NCI-H1417 treated with DMSO at 0.1 percent for 48 hours (cell line): ENCODE data around the gene TSR3.

ENCODE experiments used
- DNase-seq: peaks from one replicate; lab custom pipeline; 2025; lab: John Stamatoyannopoulos, UW

The TSR3 gene

DNA sequence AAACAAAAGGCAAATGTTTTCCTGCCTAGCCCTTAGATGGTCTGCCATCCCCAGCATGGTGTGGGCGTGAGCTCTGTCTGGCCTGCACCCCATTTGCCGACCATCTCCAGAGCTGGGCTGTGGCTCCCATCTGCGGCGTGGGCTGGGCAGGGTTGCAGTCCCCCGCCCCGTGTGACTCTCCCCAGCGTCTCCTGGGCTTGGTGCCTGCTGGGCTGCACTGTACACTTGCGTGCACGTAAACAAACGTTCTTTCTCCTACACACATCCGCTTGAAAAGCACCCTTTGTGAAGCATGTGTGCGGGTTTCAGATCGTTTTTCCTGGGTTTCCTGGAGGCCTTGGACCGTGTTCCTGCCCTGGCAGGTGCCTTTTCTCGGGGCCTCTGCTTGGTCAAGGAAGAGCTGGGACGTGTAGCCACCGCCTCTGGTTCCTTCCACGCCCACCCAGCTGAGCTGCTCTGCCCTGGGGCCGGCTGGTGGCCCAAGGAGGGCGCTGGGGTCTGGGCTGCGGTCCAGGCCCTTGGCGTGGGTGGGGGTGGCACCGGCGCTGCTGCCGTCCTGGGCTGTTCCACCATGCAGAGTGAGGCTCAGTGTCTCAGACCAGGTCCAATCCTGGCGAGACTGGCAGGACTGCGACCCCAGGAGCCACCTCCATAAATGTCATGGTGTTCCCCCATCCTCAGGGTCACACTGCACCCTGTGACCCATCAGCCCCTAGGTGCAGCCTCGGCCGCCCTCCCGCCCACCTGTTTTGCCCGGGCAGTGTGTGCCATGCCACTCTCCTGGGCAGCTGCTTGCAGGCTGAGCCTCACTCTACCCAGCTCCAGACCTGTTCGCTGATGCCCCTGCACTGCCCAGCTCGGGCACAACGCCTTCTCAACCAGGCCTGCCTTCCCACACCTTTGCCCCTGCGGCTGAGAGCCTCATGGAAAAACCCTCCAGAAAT lies 28.1 kb downstream of the TSR3 start:
- DNase-seq, result no peak

DNA sequence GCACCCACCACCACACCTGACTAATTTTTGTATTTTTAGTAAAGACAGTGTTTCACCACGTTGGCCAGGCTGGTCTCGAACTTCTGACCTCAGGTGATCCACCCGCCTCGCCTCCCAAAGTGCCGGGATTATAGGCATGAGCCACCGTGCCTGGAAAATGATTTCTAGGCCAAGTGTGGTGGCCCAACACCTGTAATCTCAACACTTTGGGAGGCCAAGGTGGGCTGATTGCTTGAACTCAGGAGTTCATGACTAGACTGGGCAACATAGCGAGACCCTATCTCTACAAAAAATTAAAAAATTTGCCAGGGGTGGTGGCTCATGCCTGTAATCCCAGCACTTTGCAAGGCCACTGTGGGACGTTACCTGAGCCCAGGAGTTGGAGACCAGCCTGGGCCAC lies 29.3 kb downstream of the TSR3 start:
- no peak for DNase-seq

DNA sequence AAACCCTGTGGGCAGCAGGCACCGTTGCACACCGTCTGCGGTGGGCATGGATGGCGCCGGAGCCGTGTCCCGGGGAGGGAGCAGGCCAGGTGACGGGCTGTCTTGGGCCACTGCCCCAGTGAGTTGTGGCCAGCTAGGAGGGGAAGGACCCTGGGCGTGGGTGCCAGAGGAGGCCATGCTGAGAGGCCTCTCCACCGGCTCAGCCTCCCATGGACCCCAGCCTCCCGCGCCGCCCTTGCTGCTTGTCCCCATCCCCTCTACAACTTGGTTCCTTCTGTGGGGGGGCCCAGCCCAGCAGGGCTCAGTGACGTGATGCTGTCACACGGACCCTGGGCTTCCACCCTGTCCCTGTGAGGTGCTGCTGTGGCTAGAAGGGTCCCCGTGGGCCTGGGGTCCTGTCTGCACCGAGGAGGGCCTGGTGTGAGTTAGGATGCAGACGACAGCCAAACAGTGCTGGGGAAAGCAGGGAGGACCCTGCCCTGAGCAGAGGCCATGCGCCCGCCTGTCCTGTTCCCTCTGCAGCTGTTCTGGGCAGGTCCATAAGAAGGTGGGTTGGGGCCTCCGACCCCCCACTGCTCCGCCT lies 30.9 kb downstream of the TSR3 start:
- DNase-seq, result no peak

DNA sequence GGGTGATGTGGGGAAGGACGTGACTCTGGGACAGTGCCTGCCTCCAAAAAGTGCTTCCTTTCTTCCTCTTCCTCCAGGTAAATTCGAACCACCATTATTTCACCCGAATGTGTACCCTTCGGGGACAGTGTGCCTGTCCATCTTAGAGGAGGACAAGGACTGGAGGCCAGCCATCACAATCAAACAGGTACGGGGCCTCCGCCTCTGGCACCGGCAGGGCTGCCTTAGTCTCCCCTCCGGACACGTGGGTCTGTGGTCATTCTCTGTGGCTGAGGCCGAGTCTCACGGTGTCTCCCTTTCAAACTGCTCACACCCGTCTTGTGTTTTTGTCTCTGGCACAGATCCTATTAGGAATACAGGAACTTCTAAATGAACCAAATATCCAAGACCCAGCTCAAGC lies 31.6 kb downstream of the TSR3 start:
- DNase-seq, result no peak

DNA sequence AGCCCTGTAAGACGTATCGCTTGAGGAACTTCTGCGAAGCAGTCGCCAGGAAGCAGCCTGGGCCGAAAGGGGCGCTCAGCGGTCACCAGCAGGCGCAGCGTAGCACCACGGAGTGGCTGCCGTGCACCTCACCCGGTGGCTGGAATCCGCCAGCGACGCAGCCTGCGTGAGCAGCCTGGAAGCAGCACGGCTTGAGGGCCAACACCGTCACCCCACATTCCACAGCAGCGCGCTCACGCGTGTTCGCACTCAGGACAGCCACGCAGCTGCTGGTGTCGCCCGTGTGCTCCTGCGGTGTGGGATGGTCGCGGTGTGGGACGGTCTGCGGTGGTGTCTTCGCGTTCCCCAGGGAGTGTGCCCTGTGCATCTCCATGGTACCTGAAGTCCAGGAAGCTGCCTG lies 32.6 kb downstream of the TSR3 start:
- no peak for DNase-seq

DNA sequence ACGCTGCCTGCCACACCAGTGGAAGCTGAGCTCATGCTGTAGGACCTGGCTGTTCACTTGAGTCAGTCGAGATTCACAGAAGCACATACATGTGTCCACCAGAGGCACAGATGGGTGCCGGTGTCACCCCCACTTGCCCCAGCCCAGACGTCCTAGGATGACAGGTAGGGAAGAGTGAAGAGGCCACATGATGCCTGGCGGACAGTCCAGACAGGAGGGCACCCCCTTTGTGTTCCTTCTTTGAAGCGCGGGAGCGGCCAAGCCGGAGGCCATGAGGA lies 33.5 kb downstream of the TSR3 start:
- no peak for DNase-seq

DNA sequence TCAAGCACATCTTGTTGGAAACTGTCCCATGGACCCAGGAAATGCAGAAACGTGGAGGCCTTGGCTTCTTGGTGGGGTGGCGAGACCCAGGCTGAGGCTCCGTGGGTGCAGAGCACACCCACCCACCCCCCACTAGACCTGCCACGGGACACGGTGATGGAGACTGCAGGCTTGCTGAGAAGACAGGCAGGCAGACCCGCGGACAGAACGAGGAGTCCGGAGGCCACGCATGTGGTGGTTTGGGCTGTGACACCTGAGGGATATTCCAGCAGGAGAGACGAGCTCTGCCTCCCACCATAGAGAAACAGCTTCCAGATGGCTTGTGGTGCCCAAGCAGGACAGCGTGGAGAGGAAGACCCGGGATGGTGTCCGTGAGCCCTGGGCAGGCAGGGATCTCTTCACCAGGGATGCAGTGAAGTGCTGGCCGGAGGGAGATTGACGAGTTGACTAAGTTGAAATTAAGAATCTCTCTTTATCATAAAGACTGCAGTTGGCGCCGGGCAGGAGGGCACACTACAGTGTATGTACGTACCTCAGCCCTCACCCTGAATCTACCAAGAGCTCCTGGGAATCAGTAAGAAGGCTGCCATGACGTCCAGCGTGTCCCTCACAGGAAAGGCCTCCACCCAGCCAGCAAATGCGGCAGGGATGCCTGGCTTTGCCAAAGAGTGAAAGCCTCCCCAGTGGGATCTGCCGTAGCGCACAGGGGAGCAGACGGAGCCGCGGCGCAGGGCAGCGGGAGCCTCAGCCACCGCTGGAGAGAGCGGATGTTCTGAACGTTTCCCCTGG lies 34.0 kb downstream of the TSR3 start:
- DNase-seq, result no peak

DNA sequence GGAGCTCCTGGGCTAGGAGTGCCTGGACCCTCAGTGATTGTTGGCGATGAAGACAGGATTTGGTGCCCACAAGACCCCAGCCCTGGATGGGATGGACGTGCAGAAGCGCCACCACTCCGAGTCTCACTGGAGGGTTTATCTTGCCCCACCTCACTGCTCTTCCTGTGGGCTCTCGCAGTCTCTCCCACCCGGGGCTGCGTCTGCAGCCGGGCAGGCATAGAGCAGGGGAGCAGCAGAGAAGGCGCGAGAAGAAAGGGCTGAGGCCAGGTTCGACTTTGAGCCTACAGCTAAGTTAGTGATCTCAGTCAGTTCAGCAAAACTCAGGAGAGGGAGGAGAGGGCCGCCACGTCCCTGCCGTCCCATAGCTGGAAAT lies 35.7 kb downstream of the TSR3 start:
- no peak for DNase-seq

DNA sequence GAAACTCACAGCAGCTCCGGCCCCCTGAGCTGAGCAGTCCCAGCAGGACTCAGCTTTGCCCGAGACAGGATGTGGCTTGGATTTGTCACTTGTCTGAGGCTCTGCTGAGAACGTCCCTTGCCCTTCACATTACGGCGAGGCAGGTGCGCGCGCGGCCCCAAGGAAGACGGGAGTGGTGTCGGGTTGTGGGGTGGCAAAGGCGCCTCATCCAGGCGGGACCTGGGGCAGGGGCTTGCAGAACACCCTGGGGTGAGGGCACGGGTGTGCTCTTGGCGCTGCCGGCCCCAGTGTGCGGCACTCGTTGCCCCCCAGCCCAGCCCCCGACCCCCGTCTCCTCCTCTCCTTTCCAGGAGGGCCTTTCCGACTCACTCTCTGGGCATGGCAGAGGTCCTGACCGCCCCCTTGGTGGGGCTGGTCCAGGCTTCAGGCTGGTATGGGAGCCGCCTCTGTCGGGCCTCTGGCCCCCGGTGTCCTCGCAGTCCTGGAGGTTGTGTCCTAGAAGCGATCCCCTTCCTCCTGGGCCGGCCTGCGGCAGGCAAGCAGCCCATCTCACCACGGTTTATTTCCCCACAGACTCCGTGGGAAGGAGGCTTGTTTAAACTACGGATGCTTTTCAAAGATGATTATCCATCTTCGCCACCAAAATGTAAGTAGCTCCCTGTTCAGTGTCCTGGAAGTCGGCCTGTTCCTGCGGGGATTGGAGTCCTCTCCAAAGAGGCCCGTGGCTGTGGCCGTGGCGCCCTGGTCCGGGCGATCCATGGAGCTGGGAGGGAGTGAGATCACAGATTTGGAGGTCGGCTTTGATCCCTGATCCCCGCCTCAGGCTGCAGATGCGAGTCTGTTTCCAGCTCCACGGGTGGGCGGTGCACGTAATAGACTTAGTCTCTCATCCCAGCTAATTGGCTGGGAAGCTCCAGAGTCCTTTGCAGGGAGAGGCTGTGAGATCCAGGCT lies 36.3 kb downstream of the TSR3 start:
- no peak for DNase-seq

DNA sequence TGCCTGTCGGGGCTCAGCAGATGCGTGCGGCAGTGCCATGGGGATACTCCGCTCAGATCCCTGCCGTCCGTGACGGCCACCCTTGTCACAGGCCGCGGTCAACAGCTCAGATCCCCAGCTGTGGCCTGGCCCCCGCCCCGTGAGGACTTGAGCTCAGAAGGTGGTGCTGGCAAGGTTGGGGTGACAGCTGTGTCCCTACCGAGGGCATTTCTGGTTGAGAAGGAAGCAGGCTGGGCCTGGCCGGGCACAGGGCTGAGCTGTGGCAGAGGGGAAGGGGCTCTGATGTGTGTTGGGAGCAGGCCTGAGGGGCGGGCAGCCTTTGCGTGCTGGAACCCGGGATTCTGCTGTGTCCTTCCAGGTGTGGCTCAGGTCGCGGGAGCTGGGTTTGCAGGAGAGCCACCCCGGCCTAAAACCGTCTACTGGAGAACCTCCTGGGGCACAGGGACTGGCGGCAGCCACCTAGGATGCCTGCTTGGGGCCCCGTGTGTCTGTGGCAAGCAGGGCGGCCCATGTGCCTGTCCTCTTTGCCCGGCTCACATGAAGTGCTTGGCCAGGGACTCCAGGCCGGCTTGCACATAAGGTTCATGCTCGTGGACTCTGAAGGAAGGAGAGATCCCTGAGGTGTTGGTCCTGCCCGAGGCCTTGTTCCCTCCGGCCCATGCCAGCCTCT lies 37.1 kb downstream of the TSR3 start:
- no peak for DNase-seq

DNA sequence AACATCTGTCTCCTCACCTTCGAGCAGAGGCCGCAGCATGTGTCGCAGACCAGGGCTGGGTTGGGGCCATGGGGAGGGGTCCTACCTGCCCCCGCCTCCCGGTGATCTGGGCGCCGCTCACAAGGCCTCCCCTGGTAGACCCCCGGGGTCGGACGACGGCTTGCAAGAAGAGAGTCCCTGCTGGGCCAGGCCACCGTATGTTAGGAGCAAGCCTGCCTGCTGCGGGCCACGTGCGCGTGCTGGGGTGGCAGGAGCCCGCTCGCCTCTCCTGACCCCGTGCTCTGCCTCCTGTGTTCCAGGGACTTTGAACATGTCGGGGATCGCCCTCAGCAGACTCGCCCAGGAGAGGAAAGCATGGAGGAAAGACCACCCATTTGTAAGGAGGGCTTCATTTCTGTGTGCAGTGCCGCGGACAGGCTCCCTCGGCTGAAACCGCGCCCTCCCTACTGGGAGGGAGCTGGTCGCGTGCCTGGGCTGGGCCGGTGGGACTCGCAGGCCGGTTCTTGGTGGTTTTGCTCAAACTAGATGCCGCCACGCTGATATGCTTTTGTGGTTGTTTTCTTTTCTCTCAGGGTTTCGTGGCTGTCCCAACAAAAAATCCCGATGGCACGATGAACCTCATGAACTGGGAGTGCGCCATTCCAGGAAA lies 37.8 kb downstream of the TSR3 start:
- no peak for DNase-seq

DNA sequence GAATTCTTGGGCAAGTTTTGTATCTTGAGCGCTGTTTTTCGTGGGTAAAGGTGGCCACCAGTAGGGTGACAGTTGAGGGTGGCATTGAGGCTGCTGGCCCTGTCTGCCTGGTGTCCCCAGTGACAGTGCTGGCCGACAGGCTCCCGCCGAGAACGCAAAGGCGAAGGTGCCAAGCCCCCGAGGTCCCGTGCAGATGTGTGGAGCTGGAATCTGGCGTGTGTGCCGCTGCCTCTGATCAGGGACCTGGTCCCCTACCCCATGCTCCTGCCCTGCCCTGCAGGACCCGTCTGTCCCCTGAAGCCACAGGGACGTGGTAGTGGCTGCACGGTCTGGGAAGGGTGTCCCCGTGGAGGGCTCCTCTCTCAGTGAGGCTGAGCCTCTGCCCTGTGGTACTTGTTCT lies 38.8 kb downstream of the TSR3 start:
- no peak for DNase-seq

DNA sequence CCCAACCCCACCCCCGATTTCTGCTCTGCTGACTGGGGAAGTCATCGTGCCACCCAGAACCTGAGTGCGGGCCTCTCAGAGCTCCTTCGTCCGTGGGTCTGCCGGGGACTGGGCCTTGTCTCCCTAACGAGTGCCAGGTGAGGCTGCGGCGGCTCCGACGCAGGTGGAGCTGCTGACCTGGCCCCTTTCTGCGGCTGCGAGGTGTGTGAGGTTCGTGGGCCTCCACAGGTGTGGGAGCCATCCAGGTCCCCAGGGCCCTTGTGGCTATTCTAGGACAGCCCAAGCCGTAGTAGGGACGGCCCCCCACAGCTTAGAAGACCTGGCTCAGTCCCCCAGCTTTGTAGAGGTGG lies 39.2 kb downstream of the TSR3 start:
- DNase-seq, result no peak

DNA sequence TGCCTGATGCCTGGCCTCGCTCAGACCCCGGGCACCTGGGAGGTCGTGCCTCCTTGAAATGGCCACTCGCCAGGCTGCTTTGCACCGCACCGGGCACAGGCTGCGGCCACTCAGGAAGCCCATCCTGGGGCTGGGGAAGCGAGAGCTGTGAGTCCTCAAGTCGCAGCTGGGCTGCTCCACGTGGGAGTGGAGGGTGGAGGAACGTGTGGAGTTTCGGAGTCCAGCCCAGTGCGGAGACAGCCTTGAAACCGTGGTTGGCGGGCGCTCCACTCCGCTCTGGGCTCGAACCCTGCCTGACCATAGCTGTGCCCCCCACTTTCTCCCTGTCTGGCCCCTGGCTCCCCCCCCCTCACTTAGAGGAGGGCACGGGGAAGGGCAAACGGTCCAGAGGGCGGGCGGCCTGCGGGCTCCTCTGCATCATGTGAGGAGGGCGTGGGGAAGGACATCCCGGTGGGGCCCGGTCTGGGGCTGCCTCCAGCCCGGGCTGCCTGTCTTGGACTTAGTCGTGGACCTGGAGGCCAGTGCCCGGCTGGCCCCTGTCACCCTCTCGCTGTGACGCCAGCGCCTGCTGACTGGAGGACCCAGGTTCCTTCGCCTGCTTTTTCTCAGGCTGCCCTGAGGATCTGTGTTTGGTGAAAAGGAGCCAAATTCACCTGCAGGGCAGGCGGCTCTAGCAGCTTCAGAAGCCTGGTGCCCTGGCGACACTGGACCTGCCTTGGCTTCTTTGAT lies 39.8 kb downstream of the TSR3 start:
- no peak for DNase-seq

DNA sequence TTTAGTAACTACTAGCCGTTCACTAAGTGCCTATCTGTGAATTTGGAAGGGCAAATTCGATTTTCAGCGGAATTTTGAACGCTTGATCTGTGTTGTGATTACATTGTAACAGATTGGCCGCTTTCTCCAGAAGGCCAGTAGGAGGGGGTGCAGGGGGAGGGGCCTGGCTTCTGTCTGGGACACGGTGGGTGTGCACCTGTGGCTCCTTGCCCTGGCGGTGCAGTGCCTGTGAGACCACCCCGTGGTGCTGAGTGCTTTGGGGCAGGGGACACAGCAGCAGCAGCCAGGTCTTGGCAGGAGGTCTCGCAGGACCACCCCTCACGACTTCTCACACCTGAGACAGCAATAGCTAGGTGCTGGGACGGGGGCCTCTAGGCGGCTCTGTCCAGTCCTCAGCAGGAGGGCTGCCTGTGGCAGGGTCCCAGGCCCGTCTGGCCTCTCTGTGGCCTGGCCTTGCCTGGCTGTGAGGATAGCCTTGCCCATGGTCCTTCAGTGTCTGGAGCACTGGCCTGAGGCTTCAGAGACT lies 40.4 kb downstream of the TSR3 start:
- no peak for DNase-seq

DNA sequence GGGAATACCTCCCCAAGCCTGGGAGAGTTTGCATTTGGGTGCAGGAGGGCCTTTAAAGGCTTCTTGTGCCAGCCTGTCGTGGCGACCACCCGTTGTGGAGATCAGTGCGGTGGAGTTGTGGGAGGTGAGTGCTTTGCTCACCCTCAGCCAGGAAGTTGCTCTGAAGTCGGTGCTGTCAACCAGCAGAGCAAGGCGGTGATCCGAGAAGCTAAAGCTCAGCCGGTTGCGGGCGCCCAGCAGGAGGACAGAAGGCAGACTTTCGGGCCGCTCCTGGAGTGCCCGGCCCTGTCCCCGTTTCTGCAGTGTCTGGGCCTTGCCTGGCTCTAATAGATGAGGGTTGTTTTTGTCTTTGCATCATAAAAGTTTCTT lies 40.9 kb downstream of the TSR3 start:
- no peak for DNase-seq

DNA sequence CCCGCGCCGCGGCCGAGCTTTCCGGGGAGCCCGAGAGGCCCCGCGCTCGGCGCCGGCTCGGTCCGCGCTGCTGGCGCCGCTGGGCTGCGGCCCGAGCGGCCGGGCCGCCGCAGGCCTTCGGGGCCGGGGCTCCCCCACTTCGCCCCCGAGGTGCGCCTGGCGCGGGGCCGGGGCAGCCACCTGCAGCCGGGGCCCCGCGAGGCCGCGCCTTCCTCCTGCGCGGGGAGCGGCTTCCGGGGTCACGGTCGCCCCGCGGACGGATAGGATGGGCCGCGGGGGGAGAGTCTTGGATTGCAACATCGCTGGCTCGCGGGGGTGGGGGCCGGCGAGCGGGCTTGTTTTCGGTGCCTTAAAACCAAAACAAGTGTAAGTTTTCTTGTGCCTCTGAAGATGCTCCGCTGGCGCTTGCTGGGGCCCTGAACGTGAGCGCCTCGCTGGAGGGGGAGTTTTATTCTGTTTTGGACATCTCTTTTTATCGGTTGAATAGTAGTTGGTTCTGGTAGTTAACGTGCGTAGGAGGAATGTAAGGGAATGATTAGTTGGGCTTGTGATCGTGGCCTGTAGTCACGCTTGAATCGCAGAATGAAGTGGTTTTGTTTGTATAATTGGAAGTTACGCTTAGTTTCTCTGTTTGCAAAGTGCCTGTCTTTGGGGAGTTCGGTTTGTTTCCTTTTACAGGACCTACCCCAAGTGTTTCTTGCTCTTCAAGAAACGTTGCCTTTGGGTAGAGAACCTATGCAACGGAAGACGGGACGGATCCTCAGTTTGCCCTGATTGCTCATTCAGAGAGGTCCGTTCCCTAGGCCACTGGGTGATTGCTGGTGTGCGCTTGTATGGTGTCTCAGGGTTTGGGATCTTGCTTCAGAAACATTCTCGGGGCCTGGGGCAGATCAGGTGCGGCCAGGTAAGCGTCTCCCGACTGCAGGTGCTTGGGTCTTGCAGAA lies 41.5 kb downstream of the TSR3 start:
- no peak for DNase-seq

DNA sequence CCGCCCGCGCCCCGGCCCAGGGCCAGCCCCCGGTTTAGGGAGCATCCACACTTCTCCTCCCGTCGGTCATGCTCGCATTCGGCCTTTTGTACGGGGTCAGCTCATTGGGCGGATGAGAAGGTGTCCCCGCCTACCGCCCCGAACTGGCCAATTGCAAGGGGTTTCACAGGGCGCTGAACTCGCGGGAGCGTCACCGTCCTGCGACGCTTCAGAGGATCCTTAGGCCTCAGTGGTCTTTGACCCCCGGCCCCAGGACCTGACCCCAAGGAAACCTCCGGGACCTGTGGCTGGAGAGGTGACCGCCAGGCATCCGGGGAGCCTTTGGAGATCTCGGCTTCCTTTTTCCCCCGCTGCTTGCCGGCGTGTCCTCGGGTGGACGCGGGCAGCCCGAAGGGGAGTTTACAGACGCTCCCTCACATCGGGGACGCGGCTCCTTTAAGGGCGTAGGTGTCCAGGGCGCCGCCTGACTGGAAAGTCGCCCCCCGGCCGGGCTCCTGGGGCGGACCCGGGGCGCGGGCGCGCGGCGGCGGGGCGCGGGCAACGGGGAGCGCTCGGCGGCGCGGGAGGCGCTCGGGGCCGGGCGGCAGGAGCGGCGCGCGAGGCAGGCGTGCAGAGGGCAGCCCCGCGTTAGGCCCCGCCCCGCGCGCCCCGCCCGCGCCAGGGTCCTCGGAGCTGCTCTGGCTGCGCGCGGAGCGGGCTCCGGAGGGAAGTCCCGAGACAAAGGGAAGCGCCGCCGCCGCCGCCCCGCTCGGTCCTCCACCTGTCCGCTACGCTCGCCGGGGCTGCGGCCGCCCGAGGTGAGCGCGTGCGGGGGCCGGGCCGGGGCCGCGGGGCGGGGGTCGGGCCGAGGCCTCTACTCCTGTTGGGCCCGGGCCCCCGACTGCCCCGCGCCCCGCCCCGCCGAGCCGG lies 42.4 kb downstream of the TSR3 start, which contains the start of gene UBE2I:
Gene UBE2I, plus strand, starts transcription at position 660 of the 909 bp plus-strand sequence. CDS start 4,395 bp downstream, outside the sequence.
- peak; percentile 81 for DNase-seq
